DOHH2 (cell line): ENCODE results near the gene LIN37.

ENCODE experiments used
- EZH2phosphoT487 ChIP-seq: fragments of 200-600 bp; sonication (generic); IDR thresholded peaks from 2 replicates; pipeline ENCODE4 v1.6.1; 2017; ENCODE audit warnings: borderline replicate concordance, mild to moderate bottlenecking, antibody characterized with exemption, low read length, moderate library complexity, mixed read lengths
- TF ChIP-seq, protein P1 (sequence below): fragments of 200-600 bp; sonication (generic); IDR thresholded peaks from one replicate; pipeline ENCODE4 v1.5.1; 2014; ENCODE audit warnings: antibody characterized with exemption, mild to moderate bottlenecking, low read depth, low read length; ENCODE audit not compliant: poor library complexity, severe bottlenecking

DNA sequence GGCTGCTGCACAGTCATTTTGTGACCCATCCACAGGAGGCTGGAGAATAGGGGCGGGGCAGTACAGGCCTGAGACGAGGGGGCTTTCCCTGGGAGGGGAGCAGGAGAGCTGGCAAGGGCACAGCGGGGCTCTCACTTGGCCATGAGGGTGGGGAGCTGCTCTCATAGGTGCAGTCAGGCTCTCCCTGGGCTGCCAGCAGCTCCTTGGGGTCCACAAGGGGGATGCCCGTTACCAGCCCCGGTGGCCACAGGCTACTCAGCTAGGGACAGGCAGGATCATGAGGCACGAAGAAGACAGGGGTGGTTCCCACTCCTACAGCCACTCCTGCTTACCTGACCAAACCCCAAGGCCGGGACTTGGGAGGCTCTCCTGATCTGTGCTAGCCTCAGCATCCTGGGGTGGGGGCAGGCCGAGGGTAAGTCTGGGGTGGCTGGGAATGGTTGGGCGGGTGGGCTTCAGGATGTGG, 43.5 kb downstream of the LIN37 start:
- TF ChIP-seq, protein P1, sequence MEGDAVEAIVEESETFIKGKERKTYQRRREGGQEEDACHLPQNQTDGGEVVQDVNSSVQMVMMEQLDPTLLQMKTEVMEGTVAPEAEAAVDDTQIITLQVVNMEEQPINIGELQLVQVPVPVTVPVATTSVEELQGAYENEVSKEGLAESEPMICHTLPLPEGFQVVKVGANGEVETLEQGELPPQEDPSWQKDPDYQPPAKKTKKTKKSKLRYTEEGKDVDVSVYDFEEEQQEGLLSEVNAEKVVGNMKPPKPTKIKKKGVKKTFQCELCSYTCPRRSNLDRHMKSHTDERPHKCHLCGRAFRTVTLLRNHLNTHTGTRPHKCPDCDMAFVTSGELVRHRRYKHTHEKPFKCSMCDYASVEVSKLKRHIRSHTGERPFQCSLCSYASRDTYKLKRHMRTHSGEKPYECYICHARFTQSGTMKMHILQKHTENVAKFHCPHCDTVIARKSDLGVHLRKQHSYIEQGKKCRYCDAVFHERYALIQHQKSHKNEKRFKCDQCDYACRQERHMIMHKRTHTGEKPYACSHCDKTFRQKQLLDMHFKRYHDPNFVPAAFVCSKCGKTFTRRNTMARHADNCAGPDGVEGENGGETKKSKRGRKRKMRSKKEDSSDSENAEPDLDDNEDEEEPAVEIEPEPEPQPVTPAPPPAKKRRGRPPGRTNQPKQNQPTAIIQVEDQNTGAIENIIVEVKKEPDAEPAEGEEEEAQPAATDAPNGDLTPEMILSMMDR = no peak
- no peak for TF ChIP-seq EZH2phosphoT487
